Measurements from ENCODE around the gene ZNF280D.
"Not testable (repeated sequence)": the region's sequence is repeated elsewhere in the genome, so short reads cannot be mapped to it uniquely, and the experiment has no call there.

ZNF280D gene

DNA sequence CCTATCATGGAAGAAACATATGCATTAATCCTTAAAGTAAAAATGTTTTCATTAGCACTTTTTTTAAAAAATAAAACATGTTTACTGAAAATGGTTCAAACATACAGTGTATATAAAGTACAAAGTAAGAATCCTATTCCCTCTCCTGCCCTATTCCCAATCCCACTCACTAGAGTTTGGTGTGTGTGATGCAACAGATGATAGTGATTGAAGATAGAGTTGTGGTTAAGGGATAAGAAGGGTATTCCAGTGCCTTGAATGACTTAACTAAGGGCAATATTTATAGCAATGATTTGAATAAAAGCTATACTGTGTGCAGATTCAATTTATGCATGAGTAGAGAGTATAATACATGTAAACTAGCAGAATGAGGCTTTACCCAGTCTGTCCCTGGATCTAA lies 18.1 kb downstream of the ZNF280D start:
- DNase-seq = peak; percentile 56

DNA sequence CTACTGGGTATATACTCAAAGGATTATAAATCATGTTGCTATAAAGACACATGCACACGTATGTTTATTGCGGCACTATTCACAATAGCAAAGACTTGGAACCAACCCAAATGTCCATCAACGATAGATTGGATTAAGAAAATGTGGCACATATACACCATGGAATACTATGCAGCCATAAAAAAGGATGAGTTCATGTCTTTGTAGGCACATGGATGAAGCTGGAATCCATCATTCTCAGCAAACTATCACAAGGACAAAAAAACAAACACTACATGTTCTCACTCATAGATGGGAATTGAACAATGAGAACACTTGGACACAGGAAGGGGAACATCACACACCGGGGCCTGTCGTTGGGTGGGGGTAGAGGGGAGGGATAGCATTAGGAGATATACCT lies 23.8 kb downstream of the ZNF280D start:
- DNase-seq = not testable (repeated sequence)

DNA sequence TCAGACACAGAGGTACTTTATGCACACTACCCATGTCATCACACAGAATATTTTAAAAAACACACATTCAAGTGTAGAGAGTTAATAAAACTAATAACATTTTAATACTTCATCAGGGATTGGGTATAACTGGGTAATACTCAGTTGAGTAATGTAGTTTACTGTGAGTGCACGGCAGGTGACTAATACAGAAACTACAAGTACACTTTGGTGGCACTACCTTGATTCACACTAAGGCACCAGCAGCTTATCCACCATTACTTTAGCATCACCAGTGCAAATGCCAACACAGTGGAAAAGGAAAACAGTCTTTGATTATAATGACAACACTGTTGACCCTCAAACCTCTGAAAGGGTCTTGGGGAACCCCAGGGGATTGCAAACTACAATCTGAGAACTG lies 33.6 kb downstream of the ZNF280D start:
- DNase-seq = no peak

DNA sequence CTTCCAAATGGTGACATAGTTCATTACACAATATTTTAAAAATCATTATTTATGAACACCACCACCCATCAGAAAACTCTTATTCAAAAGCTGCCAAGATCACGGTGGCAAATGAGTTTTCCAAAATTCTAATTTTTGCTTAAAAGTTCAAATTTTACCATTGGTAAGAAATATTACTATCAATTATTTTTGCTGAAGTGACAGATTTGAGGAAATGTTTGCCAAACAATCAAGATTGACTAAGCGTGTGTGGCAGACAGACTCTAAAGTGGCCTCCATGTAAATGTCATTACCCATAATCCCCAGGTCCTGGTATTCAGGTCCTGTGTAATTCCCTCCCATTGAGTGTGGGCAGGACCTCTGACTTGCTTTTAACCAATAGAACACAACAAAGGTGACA lies 35.0 kb downstream of the ZNF280D start:
- no peak for DNase-seq

DNA sequence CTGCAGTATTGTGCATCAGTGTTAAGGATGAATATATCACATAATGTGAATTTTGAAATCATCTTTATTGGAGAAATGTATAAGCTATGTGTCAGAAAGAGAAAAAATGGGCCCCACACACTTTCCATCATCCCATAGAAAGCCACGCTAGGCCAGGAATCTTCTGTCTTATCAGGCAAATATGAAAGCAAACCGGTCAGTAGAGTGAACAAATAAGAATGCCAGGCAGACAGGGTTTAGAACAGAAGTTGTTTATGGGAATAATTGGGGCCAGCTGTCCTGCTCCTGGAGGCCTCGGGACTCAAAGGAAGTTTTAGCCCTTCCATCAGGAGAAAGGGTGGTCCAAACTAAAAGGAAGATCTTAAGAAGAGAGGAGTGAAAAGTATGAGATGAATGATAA lies 39.5 kb downstream of the ZNF280D start:
- DNase-seq = peak; percentile 41

DNA sequence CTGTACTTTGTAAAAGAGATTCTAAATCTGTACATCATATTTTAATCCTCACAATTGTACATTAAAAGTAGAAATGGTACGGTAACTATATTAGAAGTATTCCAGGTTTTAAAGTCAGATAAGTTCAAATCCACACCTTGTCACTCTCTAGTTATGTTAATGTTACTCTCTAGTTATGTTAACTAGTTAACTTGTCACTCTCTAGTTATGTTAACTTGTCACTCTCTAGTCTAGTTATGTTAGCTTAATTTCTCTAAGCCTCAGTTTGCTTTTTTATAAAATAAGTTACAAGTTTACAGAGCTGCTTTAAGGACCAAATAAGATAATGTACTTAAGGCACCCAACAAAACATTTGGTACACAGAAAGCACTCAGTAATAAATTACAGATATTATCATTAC lies 42.6 kb downstream of the ZNF280D start:
- no peak for DNase-seq

DNA sequence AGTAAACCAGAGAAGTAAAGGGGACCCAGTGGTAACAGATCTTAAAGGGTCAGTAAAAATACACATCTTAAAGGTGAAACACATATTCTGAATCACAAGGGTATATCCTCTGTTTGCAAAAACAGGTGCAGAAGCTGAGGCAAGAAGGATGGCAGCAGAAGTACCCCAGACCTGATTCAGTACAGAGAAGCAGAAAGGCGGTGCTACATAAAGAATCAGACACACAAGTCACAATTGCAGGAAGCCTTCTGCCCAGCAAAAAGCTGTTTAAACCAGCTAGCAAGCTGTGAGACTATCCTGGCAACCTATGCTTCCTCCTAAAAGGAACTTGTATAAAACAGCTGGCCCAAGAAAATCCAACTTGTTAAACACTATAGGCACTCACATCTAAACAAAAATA lies 49.4 kb downstream of the ZNF280D start:
- DNase-seq = no peak

DNA sequence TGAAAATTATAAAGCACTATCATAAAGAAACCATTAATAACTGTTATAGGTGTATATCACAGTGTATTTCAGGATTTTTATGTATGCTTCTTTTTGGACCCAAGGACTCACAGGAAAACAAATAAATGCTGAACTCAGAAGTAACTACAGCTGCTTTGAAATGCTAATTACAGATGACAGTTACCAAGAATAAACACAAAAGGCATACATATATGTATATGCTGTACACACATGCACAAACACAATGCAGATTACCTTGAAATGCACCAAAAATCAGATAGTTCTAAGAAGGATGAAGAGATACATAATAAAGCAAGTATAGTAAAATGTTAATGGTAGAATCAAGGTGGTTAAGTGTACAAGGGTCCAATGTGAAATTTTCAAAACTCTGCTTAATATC lies 52.2 kb downstream of the ZNF280D start:
- DNase-seq = no peak

DNA sequence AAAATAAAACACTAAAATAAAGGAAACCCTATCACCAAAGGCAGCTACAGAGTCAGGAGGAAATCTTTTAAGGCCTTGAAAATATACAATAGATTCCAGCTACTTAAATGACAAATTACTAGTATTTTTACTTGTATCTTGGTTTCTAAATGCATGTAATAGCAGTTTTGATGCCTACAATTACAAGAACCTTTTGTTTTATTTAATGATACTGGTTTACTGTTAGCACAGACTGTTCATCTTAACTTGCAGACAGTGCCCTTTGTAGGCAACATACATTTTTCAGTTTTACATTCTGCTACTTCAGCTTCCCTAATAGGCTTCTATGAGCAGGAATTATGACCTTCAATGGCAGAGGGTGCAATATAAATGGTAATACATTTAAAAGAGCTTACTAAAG lies 54.1 kb downstream of the ZNF280D start:
- DNase-seq = no peak

DNA sequence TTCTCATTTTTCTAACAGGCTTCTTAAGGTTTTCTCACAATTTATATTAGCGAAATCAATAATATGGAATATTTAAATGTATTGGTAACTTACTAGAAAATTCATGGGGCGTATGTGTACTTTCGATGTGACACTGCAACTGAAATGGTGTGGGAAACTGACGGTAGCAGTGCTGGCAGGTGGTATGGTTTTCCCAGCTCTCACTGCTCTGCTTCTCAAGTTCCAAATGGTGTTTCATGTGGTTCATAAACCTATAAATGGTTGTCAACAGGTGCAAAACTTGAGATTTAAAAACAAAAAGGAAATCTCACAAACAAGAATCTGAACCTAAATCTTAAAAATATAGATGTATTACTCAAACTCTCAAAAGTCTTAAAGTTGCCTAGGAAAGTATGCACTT lies 54.7 kb downstream of the ZNF280D start:
- DNase-seq = no peak

DNA sequence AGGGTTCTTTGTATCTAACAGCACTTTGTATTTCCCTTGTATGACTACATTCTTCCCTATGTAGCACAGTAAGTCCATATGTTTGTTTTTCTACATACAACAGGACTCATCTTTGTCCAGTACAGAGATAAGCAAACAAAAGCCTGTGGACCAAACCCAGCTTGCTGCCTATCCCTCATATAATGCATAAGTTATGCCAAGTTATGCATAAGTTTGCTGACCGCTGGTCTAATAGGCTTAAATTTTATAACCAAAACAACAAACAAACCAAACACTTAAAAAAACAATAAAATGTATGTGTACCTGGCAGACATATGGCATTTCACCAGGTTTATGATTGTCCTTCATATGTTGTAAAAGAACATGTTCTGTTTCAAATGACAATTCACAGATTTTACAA lies 56.0 kb downstream of the ZNF280D start:
- no peak for DNase-seq

DNA sequence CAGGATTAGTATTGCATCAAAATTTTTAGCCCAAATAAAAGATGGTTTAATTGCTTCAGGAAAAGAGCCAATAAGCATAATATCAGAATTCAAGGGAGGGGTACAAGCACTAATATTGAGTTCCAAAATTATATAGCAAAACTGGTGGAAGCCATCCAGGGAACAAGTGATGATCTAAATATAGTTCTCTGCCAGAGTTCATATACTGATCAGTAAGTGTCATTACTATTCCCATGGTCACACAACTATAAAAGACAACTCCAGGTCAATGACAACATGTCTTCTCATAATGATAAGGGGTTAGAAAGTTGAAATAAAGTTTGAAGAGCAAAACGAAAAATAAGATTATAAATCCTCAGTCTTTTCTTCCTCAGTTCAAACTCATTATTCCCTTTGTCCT lies 57.4 kb downstream of the ZNF280D start:
- no peak for DNase-seq

DNA sequence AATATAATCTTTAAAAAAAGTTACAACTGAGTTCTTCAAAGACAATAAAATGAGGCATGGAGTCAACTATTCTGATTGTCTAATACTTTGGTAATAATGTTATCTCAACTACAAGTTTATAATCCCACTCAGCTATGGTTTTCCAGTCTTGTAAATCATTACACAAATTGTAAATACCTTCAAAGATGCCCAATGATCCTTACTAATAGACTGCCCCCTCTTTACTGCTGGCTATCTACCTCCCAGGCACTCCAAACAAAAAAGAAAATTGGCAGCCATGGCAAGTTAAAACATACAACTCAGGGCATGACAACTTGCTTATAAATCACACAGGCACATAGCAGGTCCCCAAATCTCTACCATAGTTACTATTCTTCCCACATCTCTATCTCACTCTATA lies 58.5 kb downstream of the ZNF280D start:
- no peak for DNase-seq

DNA sequence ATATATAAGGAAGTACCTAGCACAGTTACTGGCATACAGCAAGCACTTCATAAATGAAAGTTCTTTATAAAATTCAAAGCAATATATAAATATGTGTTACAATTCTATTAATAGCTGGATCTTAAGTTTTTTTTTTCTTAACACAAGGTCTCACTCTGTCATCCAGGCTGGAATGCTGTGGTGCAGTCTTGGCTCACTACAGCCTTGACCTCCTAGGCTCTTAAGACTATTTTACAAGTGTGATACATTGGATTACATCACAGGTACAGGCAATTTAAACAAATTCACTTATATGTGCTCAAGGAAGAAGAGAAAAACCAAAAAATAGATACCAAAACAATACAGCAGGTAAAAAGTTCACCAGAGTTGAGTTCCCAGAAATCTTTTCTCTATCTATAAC lies 60.6 kb downstream of the ZNF280D start:
- peak; percentile 70 for DNase-seq

DNA sequence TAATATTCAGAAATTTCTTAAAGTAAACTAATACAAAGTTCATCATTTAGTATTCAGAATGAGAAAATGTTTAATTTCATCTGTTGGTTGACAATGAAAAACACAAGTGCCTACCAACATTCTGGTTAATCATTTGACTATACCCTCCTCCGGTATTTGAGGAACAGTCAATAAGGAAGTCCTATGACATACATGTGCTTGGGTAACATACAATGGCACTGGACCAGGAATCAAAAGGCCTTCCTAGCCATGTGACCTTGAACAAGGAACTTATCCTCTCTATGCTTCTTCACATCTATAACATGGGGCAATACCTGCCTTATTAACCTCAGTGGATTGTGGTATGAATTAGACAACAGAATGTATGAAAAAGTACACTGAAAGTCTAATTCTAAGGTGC lies 65.8 kb downstream of the ZNF280D start:
- no peak for DNase-seq

DNA sequence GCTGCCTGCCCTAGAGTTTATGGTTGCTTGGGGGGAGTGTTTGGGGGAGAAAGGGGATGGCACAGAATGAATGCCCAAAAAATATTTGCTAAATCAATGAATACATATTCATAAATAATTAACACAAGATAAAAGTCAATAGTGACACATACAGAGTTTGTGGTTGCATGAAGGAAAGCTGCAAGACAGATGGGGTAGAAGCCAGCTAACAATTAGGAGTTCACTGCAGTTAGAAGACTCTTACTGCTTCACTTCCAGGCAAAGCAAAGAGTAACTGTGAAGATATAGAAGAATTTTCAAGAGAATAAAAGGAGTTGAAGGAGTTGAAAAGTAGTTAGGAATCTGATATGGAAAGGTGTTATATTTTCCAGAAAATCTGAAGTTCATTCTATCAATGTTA lies 72.4 kb downstream of the ZNF280D start:
- no peak for DNase-seq

DNA sequence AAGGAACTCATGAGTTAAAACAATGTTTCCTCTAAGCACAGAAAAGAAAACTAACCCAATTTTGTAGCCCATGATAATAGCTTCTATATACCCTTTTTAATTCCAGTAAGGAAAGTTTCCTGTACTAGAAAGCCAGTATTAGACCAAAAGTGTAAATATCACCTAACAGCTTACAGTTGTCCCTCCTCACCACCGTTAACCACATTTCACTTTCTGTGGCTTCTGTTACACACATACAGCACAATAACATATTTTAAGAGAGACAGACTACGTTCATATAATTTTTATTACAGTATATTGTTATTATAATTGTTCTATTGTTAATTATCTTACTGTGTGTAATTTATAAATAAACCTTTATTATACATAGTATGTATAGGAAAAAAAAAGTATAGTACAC lies 74.1 kb downstream of the ZNF280D start:
- DNase-seq = no peak

DNA sequence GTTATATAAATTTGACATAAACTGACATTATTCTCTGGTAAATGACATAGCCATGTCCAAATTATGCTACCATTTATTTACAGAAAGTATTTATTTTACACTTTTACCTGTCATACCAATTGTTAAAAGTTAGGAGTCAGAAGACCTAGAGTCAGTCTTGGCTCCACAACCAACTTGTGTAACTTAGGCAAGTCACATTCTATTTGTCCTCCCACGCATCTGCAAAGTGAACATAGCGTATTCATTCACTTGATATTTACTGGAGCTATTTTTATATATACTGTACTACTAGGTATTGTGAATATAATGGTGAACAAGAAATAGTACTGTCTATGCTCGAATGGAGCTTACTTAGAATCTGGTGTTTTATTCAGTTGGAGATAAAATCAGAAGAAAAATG lies 78.7 kb downstream of the ZNF280D start:
- DNase-seq = no peak

DNA sequence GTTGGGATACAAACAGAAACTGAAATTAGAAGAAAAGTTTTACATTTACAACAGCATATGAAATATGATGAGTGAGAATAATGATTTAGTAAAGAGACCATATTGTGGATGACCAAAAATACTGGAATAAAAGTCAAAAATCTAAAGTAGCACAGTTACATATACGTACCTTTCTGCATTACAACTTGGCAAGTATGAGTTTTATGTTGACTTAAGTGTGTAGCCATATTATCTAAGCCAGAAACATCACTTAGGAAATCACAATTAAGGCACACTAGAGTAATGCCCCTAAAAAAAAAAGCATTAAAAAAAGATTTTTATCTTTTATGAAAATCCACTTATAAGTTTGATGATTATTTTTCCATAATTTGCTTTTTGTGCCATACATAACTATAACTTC lies 79.1 kb downstream of the ZNF280D start:
- no peak for DNase-seq

DNA sequence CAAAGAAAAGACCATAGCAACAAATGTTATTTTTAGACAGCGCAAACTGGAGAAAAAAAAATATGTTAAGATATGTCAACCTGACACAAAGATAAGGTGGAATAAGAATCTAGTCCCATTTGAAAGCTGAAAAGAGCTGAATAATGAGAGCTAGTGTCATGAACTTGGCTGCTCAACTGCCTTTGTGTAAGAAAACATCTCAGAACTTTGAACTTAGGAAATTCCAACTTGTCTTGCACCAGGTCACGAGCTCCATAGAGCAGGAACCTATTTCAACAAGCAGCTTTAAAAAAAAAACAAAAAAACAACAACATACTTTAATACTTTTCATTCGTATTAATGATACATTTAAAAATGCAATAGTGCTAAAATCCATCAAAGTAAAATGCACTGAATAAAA lies 79.5 kb downstream of the ZNF280D start:
- DNase-seq = no peak

DNA sequence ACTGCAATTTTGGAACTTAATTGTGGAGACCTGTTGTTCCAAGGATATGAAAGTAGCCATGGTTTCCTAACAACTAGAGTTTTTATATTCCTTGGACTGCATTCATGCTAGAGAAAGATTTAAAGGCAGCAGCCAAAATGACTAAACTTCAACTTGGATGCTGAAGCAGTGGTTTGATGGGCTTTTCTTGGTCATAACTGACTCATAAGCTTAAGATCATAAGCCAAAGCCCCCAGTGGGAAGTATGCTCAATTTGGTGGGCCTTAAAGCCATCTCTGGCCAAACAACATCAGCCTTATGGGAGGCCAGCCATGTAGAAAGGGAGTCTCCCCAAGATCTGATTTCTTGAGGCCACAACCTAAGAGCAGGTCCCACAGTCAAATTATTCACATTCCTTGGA lies 80.2 kb downstream of the ZNF280D start:
- no peak for DNase-seq

DNA sequence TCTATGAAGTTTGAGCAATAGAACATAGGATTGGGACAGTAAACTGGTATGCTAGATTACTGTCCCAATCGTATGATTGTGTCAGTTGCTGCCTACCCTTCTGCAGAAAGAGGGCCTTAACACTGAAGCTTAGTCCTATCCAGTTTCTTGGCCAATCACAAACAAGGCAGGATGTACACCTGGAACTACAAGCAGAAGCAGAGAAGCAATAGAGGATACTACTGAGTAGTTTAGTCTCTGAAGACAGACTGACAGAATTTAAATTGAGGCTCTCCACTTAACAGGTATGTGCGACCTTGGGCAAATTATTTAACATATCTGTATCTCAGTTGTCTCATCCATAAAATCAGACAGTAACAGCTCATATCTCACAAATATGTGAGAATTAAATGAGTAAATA lies 85.0 kb downstream of the ZNF280D start:
- no peak for DNase-seq

DNA sequence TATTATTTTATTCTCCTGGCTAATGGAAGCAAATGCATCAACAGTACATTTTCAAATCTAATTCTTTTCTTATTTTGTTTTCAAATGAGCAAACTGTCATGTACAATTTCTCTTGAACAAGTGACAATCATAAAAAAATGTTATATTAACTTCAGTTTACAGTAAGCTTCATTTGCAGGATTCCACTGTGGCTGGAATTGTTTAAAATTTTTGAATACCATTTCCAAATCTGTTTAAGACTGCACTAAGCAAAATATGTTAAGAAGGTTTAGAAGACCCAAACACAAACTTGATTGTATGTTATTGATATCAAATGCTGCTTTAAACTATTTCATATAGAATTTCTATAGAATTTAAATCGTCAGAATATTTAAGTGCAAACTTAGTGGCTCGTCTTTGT lies 92.8 kb downstream of the ZNF280D start:
- DNase-seq = no peak

DNA sequence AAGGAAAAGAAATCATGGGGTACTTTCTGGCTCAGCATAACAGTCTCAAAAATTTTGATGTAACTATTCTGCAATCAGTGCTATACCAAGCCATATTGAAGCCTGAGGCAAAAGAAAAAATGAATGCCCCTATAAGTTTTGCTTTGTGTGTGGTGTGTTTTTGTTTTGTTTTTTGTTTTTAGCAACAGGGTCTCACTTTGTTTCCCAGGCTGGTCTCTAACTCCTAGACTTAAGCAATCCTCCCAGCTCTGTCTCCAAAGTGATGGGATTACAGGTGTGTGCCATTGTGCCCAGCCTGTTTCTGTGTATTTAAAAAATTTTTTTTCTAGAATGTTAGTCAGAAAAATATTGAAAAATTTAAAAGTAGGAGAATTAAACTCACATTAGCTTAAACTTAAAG lies 93.2 kb downstream of the ZNF280D start:
- DNase-seq = no peak

DNA sequence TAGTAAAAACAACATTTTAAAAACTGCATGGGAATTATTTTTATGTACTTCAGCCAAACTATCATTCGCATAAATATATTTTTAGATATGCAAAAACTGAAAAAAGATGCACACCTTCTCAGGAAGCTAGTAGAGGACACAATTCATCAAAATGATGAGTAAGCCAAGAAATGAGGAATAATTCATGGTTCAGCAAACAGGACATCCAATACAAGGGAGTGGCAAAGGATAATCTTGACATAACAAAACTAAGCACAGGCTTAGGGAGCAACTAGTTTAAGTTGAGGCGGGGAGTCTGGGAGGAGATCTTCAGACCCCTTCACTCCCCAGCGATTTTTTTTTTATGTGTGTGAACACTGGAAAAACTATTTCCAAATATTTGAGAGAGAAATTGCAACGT lies 93.7 kb downstream of the ZNF280D start:
- DNase-seq = no peak

DNA sequence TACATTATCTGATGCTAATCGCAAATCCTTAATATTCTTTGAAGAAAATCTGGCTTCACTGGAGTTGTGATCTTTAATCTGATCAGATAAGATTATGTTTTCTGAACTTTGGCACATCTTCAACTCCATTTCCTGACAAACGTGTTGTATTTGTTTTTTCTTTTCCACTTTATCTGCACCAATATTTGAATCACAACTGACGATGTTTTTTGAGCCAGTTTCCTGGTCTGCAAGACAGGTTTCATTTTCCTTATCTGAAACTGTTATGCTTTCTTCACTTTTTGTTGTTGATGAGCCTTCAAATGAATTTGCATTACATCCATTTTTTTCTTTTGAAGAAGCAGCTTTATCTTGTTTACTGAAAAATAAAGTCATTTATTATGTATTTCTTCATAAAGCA lies 101.5 kb downstream of the ZNF280D start:
- no peak for DNase-seq
